ENCODE data around the gene EFL1.
"Not testable (repeated sequence)": the region's sequence is repeated elsewhere in the genome, so short reads cannot be mapped to it uniquely, and the experiment has no call there.

EFL1 gene

GRCh38 chr15:82241836-82242499, 20.6 kb downstream of the EFL1 start:
- H3K4me1 ChIP-seq (ENCODE audit: control insufficient read depth in 1 of 2, insufficient read depth in 2 of 2, low read length in 2 of 2); H3K9ac ChIP-seq (ENCODE audit: low read depth in 1 of 2, low read length in 2 of 2); H3K27me3 ChIP-seq (ENCODE audit: control insufficient read depth in 1 of 2, insufficient read depth in 2 of 2, low read length in 2 of 2); H3K9me3 ChIP-seq (ENCODE audit: control insufficient read depth in 1 of 2, low read length in 2 of 2); H3K27ac ChIP-seq (ENCODE audit: low read depth, low read length); H3K4me3 ChIP-seq (ENCODE audit: low read depth in 1 of 2, low read length in 2 of 2): not testable (repeated sequence)
- H3K36me3 ChIP-seq (ENCODE audit: control insufficient read depth in 1 of 2, insufficient read depth in 2 of 2, low read length in 2 of 2): peaks cover 0 to 15% of the 10 kb centered on the region in 2 donors

GRCh38 chr15:82239685-82240391, 22.7 kb downstream of the EFL1 start:
- H3K4me1 ChIP-seq (ENCODE audit: control insufficient read depth in 1 of 2, insufficient read depth in 2 of 2, low read length in 2 of 2): peaks cover 3 to 4% of the 10 kb centered on the region in 2 donors
- H3K4me3 ChIP-seq (ENCODE audit: low read depth in 1 of 2, low read length in 2 of 2): no peak overlapping the region
- H3K27me3 ChIP-seq (ENCODE audit: control insufficient read depth in 1 of 2, insufficient read depth in 2 of 2, low read length in 2 of 2): no peaks in the 10 kb centered on the region
- no peak overlapping the region for H3K27ac ChIP-seq (ENCODE audit: low read depth, low read length)
- no peak overlapping the region for H3K9ac ChIP-seq (ENCODE audit: low read depth in 1 of 2, low read length in 2 of 2)
- H3K9me3 ChIP-seq (ENCODE audit: control insufficient read depth in 1 of 2, low read length in 2 of 2): no peaks in the 10 kb centered on the region
- peaks cover 0 to 15% of the 10 kb centered on the region in 2 donors for H3K36me3 ChIP-seq (ENCODE audit: control insufficient read depth in 1 of 2, insufficient read depth in 2 of 2, low read length in 2 of 2)

DNA sequence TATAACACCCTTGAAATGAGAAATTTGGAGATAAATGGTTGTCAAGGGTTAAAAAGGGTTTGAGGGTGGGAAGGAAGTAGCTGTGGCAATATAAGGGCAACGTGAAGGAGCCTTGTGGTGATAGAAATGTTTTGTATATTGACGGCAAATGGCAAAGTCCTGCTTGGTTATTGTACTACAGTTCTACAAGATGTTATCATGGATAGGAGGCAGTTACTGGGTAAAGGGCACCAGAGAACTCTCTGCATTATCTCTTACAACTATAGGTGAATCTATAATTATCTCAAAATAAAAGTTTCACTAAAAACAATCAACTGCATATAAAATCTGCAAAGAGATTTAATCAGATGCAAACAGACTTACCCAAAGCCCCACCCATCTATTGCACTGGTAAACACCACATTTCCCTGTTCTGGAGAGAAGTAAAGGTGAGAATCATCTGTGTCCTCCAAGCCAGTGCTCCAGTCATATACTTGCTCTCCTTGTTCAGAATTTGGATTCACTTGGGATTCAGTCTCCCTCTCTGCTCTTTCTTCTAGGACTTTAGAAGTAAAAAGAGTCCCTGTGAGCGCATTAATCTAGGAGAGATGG, 24.5 kb downstream of the EFL1 start:
- H3K27ac ChIP-seq (ENCODE audit: low read depth, low read length); H3K4me1 ChIP-seq (ENCODE audit: control insufficient read depth in 1 of 2, insufficient read depth in 2 of 2, low read length in 2 of 2); H3K27me3 ChIP-seq (ENCODE audit: control insufficient read depth in 1 of 2, insufficient read depth in 2 of 2, low read length in 2 of 2); H3K9me3 ChIP-seq (ENCODE audit: control insufficient read depth in 1 of 2, low read length in 2 of 2); H3K4me3 ChIP-seq (ENCODE audit: low read depth in 1 of 2, low read length in 2 of 2); H3K9ac ChIP-seq (ENCODE audit: low read depth in 1 of 2, low read length in 2 of 2): not testable (repeated sequence)
- peaks cover 0 to 15% of the 10 kb centered on the region in 2 donors for H3K36me3 ChIP-seq (ENCODE audit: control insufficient read depth in 1 of 2, insufficient read depth in 2 of 2, low read length in 2 of 2)

DNA sequence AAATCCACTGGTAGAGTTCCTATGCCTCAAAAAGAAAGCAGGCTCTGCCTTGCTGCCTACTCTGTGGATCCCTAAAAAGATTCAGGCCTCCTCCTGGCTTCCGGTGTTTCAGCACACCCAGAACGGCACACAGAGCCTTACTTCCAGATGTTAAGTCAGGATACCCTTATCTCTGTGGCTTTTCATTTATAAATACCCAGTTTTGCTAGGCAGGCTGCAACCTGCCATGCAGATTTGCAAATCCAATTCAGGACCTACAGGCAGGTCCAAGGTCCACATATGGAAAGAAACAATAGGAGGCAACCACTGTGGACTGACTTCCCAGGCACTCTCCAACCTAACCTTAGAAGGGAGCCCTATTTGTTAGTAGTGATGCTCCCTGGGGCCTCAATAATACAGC, 30.7 kb downstream of the EFL1 start:
- Histone ChIP-seq H3K27ac (ENCODE audit: low read depth, low read length) (no peak overlapping the region), H3K36me3 (ENCODE audit: control insufficient read depth in 1 of 2, insufficient read depth in 2 of 2, low read length in 2 of 2) (peaks cover 5 to 22% of the 10 kb centered on the region in 2 donors), H3K27me3 (ENCODE audit: control insufficient read depth in 1 of 2, insufficient read depth in 2 of 2, low read length in 2 of 2) (no peaks in the 10 kb centered on the region), H3K9ac (ENCODE audit: low read depth in 1 of 2, low read length in 2 of 2) (no peak overlapping the region), H3K4me3 (ENCODE audit: low read depth in 1 of 2, low read length in 2 of 2) (no peak overlapping the region), H3K4me1 (ENCODE audit: control insufficient read depth in 1 of 2, insufficient read depth in 2 of 2, low read length in 2 of 2) (peaks cover 9 to 12% of the 10 kb centered on the region in 2 donors), H3K9me3 (ENCODE audit: control insufficient read depth in 1 of 2, low read length in 2 of 2) (no peaks in the 10 kb centered on the region)

- Histone ChIP-seq H3K4me3 (ENCODE audit: low read depth in 1 of 2, low read length in 2 of 2) (no peak overlapping the region), H3K9ac (ENCODE audit: low read depth in 1 of 2, low read length in 2 of 2) (no peak overlapping the region), H3K36me3 (ENCODE audit: control insufficient read depth in 1 of 2, insufficient read depth in 2 of 2, low read length in 2 of 2) (peaks cover 9 to 24% of the 10 kb centered on the region in 2 donors), H3K9me3 (ENCODE audit: control insufficient read depth in 1 of 2, low read length in 2 of 2) (no peaks in the 10 kb centered on the region), H3K27ac (ENCODE audit: low read depth, low read length) (no peak overlapping the region), H3K27me3 (ENCODE audit: control insufficient read depth in 1 of 2, insufficient read depth in 2 of 2, low read length in 2 of 2) (no peaks in the 10 kb centered on the region), H3K4me1 (ENCODE audit: control insufficient read depth in 1 of 2, insufficient read depth in 2 of 2, low read length in 2 of 2) (peaks cover 9 to 12% of the 10 kb centered on the region in 2 donors)
Observed at GRCh38 chr15:82231233-82231632, 31.3 kb downstream of the EFL1 start.

GRCh38 chr15:82228750-82229149, 33.8 kb downstream of the EFL1 start:
- Histone ChIP-seq H3K4me1 (ENCODE audit: control insufficient read depth in 1 of 2, insufficient read depth in 2 of 2, low read length in 2 of 2) (peaks cover 9 to 12% of the 10 kb centered on the region in 2 donors), H3K9ac (ENCODE audit: low read depth in 1 of 2, low read length in 2 of 2) (no peak overlapping the region), H3K27ac (ENCODE audit: low read depth, low read length) (no peak overlapping the region), H3K9me3 (ENCODE audit: control insufficient read depth in 1 of 2, low read length in 2 of 2) (no peaks in the 10 kb centered on the region), H3K4me3 (ENCODE audit: low read depth in 1 of 2, low read length in 2 of 2) (no peak overlapping the region), H3K27me3 (ENCODE audit: control insufficient read depth in 1 of 2, insufficient read depth in 2 of 2, low read length in 2 of 2) (no peaks in the 10 kb centered on the region), H3K36me3 (ENCODE audit: control insufficient read depth in 1 of 2, insufficient read depth in 2 of 2, low read length in 2 of 2) (peaks cover 9 to 28% of the 10 kb centered on the region in 2 donors)

DNA sequence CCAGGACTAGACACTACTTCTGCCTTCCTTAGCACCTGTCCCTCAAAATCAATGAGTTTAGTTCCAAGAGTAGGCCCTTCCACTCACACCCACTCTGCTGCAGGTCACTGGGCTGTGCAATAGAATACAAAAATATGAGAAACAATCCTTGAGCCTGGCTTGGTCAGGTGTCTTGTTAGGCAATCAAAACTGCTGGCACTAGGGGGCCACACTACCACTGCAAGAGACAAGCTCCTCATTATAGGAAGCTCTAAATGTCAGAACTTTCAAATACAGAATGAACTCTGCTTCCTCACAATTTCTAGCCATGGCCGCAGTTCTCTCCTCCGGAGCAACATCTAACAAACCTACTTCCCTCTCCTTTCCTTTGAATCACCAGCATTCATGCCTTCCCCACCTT, 41.0 kb downstream of the EFL1 start:
- H3K9ac ChIP-seq (ENCODE audit: low read depth in 1 of 2, low read length in 2 of 2); H3K27me3 ChIP-seq (ENCODE audit: control insufficient read depth in 1 of 2, insufficient read depth in 2 of 2, low read length in 2 of 2); H3K4me1 ChIP-seq (ENCODE audit: control insufficient read depth in 1 of 2, insufficient read depth in 2 of 2, low read length in 2 of 2); H3K9me3 ChIP-seq (ENCODE audit: control insufficient read depth in 1 of 2, low read length in 2 of 2); H3K4me3 ChIP-seq (ENCODE audit: low read depth in 1 of 2, low read length in 2 of 2); H3K27ac ChIP-seq (ENCODE audit: low read depth, low read length): not testable (repeated sequence)
- peaks cover 2 to 26% of the 10 kb centered on the region in 2 donors for H3K36me3 ChIP-seq (ENCODE audit: control insufficient read depth in 1 of 2, insufficient read depth in 2 of 2, low read length in 2 of 2)

DNA sequence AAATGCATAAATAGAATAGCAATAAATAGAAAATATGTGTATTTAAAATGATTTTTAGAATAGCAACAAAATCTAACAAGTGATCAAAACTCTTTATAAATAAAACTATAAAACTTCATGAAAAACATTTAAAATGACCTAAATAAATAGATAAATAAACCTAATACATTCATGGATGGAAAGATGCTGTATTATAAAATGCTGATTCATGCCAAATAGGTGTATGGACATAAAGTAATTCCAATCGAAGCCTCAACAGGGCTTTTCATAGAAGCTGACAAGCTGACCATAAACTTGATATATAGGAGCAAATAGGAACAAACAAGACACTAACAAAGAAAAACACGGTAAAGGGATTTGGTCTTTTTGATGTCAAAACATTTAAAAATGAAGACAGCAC, 46.4 kb downstream of the EFL1 start:
- H3K4me3 ChIP-seq (ENCODE audit: low read depth in 1 of 2, low read length in 2 of 2); H3K9ac ChIP-seq (ENCODE audit: low read depth in 1 of 2, low read length in 2 of 2); H3K27me3 ChIP-seq (ENCODE audit: control insufficient read depth in 1 of 2, insufficient read depth in 2 of 2, low read length in 2 of 2); H3K27ac ChIP-seq (ENCODE audit: low read depth, low read length); H3K4me1 ChIP-seq (ENCODE audit: control insufficient read depth in 1 of 2, insufficient read depth in 2 of 2, low read length in 2 of 2); H3K9me3 ChIP-seq (ENCODE audit: control insufficient read depth in 1 of 2, low read length in 2 of 2): not testable (repeated sequence)
- peaks cover 6 to 28% of the 10 kb centered on the region in 2 donors for H3K36me3 ChIP-seq (ENCODE audit: control insufficient read depth in 1 of 2, insufficient read depth in 2 of 2, low read length in 2 of 2)

GRCh38 chr15:82212201-82212600, 50.3 kb downstream of the EFL1 start:
- H3K9ac ChIP-seq (ENCODE audit: low read depth in 1 of 2, low read length in 2 of 2); H3K27ac ChIP-seq (ENCODE audit: low read depth, low read length); H3K4me1 ChIP-seq (ENCODE audit: control insufficient read depth in 1 of 2, insufficient read depth in 2 of 2, low read length in 2 of 2); H3K9me3 ChIP-seq (ENCODE audit: control insufficient read depth in 1 of 2, low read length in 2 of 2); H3K27me3 ChIP-seq (ENCODE audit: control insufficient read depth in 1 of 2, insufficient read depth in 2 of 2, low read length in 2 of 2); H3K4me3 ChIP-seq (ENCODE audit: low read depth in 1 of 2, low read length in 2 of 2): not testable (repeated sequence)
- peaks cover 6 to 12% of the 10 kb centered on the region in 2 donors for H3K36me3 ChIP-seq (ENCODE audit: control insufficient read depth in 1 of 2, insufficient read depth in 2 of 2, low read length in 2 of 2)

- not testable (repeated sequence) for H3K9ac ChIP-seq (ENCODE audit: low read depth in 1 of 2, low read length in 2 of 2)
Observed at GRCh38 chr15:82210066-82210597, 52.4 kb downstream of the EFL1 start.

More at GRCh38 chr15:82210066-82210597, 52.4 kb downstream of the EFL1 start:
- H3K36me3 ChIP-seq (ENCODE audit: control insufficient read depth in 1 of 2, insufficient read depth in 2 of 2, low read length in 2 of 2); H3K4me3 ChIP-seq (ENCODE audit: low read depth in 1 of 2, low read length in 2 of 2); H3K4me1 ChIP-seq (ENCODE audit: control insufficient read depth in 1 of 2, insufficient read depth in 2 of 2, low read length in 2 of 2); H3K9me3 ChIP-seq (ENCODE audit: control insufficient read depth in 1 of 2, low read length in 2 of 2); H3K27me3 ChIP-seq (ENCODE audit: control insufficient read depth in 1 of 2, insufficient read depth in 2 of 2, low read length in 2 of 2); H3K27ac ChIP-seq (ENCODE audit: low read depth, low read length): not testable (repeated sequence)

Measured in duodenal mucosa (tissue), 2 donors.